SKM-1 treated with dmso at 0.1 percent for 144 hours (cell line): ENCODE results near the gene LRRC7.

ENCODE experiments used
- DNase-seq: peaks from one replicate; lab custom pipeline; 2025; ENCODE audit not compliant: unreplicated experiment; lab: John Stamatoyannopoulos, UW

Gene LRRC7

DNA sequence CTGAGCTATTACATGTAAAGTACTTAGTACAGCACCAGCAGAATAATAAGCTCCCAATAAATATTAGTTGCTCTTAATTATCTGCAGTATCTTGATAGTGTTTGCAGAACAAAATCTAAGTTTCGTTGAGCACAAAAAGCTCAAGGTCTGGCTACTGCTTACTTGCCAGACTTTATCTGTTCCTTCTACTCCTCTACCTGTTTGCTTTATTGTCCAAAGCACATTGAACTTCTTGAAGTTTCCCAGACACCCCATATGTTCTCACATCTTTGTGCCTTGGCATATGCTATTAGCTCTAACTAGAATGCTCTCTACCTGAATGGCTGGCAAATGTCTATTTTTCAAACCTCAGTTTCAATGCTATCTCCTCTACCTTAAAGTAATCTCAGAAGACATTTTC, 582.7 kb downstream of the LRRC7 start:
- DNase-seq, result no peak

GRCh38 chr1:70153739-70154138, 586.0 kb downstream of the LRRC7 start:
- DNase-seq, result no peak

GRCh38 chr1:70156529-70157120, 588.9 kb downstream of the LRRC7 start:
- no peak for DNase-seq

DNA sequence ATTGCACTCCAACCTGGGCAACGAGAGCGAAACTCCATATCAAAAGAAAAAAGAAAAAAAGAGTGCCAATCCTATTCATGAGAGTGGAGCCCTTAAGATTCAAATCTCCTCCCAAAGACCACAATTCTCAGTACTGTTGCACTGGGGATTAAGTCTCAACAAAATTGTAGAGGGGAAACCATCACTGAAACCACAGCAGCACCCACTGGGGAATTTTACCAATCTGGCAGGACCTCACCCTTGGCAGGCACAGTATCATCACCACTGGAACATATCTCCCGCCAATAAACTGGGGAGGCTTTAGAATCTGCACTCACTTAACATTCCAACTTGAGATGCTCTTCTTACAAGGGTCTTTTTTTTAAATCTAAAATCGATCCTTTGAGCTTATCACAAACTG, 596.6 kb downstream of the LRRC7 start:
- no peak for DNase-seq

DNA sequence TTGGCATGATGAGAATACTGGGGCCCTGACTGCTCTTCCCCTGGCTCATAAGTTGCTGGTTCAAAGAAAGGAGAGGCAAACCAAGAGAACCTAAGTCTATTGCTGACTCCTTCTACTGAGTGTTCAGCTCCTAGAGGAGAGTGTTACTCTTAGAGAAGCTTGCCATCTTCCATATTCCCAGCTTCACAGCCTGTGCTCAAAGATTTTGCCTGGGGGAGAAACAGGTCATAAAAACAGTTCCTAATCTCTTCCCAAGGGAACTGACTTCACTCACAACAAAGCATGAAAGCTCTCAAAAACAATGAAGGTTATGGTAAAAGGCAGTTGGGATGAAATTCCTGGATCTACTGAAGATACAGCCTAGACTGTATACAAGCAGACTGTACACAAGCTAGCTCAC, 600.6 kb downstream of the LRRC7 start:
- DNase-seq, result no peak

DNA sequence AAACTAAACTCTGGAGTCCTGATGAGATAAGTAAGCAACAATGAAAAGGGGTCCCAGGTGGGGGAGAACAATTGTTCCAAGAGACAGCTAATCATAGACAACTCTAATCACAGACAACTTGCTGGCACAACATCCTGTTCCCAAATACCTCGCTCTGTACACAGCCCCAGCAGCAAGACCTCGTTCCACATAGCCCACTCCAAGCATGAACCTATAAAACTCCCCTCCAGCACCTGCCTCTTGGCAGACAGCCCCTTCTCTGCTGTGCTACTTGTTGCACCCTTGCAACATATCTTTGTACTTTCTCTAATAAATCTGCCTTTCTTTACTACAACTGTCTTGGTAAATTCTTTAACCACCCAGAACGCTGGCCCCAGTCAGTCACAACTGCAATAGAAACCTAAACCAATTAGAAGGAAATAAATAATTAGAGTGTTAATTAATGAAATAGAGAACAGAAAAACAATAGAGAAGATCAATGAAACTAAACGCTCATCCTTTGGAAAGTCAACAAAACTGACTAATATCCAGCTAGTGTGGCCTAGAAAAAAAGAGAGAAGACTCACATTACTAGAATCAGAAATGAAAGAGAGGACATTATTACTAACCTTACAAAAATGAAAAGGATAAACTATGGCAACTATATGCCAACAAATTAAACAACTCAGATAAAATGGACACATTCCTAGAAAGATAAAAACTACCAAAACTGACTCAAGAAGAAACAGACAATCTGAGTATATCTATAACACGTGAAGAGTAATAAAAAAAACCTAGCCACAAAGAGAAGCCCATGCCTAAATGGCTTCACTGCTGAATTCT, 601.5 kb downstream of the LRRC7 start:
- DNase-seq, result no peak

DNA sequence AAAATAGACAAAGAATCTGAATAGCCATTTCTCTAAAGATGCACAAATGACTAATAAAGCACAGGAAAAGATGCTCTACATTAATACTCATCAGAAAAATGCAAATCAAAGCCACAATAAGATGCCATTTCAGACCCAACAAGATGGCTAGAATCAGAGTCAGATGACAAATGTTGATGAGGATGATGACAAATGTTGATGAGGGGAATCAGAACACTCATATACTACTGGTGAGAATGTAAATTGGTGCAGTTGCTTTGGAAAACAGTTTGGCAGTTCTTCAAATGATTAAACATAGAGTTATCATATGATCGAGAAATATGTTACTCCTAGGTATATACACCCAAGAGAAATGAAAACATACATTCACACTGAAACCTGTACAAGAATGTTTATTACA, 603.8 kb downstream of the LRRC7 start:
- no peak for DNase-seq
